ENCODE results near the gene MAPRE2.

Gene MAPRE2

DNA sequence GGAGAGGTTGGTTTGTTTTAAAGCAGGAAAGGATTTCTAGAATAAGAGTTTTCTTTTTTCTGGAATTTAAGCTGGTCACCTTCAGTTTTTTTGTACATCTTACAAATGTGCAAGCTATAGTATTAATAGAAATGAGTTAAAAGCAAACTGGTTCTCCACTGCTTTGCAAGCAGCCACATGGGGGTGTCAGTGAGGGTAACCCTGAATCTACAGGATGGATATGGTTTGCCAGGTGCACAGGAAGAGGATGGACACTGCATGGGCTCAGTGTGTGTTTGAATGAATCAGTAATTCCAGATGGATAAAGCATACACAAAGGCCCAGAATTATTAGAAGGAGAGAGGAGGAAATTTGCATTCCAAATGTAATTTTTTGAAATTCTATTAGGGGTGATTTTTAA is 89.0 kb downstream of the MAPRE2 start:
- DNase-seq (ENCODE audit: low read depth in 1 of 2, low spot score in 1 of 2), result no peak
- no peak for TF ChIP-seq JUND (IDR thresholded peaks at IDR 0.05; ENCODE audit: low read depth)
- in situ Hi-C loops (cut with HindIII; ENCODE audit: low pct_unique_long_range_greater_than_20kb, low sequenced_read_pairs), result no loop called here

DNA sequence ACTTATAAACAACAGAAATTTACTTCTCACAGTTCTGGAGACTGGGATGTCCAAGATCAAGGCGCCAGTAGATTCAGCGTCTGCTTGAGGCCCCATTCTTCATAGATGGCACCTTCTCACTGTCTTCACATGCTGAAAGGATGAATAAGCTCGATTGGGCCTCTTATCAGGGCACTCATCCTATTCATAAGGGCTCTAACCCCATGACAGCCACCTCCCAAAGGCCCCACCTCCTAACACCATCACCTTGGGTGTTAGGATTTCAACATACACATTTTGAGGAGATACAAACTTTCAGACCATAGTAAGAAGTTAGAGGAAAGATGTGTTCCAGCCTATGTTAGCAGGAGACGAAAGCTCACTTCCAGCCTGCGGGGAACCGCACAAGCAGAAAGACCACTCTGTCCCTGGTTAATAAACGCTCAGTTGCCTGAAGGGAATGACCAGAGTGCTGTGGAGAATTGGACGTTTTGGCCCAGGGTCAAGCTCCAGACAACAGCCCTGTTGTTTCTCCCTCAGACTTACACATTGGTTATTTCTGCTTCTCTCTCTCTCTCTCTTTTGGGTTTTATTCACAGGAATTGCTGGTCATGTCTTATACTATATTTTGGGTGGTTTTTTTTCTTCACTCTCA is 90.3 kb downstream of the MAPRE2 start:
- in situ Hi-C loops (cut with HindIII; ENCODE audit: low pct_unique_long_range_greater_than_20kb, low sequenced_read_pairs), result no loop called here
- TF ChIP-seq JUND (IDR thresholded peaks at IDR 0.05; ENCODE audit: low read depth), result no peak
- DNase-seq (ENCODE audit: low read depth in 1 of 2, low spot score in 1 of 2), result no peak

DNA sequence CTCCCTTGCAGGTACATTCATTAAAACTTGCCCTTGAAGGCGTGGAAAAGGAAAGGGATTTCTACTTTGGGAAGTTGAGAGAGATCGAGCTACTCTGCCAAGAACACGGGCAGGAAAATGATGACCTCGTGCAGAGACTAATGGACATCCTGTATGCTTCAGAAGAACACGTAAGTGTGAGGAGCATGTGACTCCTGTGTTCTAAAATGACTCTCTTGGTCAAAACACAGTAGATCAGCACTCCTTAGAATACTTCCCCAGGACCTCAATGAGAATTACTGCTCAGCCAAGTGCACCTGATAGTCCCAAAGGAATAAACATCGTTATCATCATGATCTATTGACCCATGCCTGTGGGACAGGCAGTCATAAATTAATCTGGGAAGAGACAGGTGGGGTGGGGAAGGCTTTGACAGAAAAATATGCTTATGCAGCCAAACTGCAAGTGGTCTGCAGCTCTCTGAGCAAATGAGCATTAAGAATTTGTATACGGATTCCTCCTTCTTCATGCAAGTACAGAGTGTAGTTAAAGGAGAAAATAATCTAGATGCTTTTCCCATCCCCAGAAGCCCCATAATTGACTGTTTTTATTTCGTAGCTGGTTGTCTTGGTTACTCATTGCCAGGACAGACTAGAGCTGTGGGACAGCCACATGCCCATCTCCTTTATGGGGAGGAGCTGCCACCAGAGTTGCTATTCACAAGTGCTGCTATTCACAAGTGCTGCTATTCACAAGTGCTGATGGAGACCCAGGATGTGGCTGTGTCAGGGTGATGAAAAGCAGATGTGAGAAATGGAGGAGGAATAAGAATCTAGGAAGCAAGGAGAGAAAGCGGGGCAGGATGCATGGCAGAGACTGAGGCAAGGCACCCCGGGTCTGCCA is 91.0 kb downstream of the MAPRE2 start:
- DNase-seq (ENCODE audit: low read depth in 1 of 2, low spot score in 1 of 2), result no peak
- no peak for TF ChIP-seq JUND (IDR thresholded peaks at IDR 0.05; ENCODE audit: low read depth)
- in situ Hi-C loops (cut with HindIII; ENCODE audit: low pct_unique_long_range_greater_than_20kb, low sequenced_read_pairs), result no loop called here

DNA sequence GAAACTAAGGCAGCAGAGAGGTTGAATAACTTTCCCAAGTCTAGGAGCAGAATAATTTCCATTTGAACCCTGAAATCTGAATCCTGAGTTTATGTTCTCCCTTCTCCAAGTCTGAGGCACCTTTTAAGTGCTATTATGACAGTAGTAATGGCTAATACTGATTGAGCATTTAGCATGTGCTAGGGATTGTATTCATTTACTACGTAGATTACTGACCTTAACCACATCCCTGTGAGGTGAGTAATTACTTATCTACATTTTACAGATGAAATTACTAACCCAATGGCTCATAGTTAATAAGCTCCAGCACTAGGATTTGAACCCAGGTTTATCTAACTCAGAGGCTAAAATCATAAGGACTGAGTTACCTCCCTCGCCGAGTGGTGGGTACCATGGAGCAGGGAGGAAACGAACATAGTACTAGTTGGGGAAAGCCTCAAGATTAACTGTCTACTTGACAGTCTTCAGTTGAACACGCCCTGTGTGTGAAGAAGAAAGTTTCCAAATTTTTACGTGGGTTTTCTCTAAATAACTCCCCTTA is 93.0 kb downstream of the MAPRE2 start:
- no peak for TF ChIP-seq JUND (IDR thresholded peaks at IDR 0.05; ENCODE audit: low read depth)
- in situ Hi-C loops (cut with HindIII; ENCODE audit: low pct_unique_long_range_greater_than_20kb, low sequenced_read_pairs), result no loop called here
- no peak for DNase-seq (ENCODE audit: low read depth in 1 of 2, low spot score in 1 of 2)

DNA sequence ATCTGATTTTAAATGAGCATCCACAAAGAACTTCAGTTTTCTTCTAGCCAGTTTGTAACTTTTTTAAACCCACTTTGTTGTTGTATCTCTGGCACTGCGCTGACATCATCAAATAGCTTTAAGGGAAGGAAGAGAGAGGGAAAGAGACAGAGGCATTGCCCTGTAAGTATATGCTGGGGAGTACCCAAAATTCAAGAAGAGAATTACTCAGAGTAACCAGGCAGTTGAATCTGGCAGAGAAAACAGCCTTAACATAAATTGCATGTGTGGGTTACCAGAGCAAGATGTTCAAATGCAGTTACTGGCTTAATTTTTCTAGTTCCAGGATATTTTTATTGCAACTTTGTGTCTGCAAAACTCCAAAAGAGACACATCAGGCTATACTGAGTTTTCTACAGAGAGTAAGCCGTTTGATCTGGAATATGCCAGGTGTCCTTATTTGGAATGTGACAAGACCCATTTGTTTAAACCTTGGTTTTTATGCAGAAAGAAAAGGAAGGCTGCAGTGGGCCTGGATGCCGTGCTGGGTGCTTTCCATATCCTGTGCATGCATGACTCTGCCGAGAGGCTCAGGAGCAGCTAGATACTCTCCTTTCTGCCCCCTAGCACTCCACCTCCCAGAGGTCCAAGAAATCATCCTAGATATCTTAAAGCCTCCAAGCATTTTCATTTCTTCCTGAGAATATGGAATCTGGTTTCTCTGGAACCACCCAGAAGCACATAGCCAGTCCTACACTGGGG is 93.7 kb downstream of the MAPRE2 start:
- no peak for TF ChIP-seq JUND (IDR thresholded peaks at IDR 0.05; ENCODE audit: low read depth)
- in situ Hi-C loops (cut with HindIII; ENCODE audit: low pct_unique_long_range_greater_than_20kb, low sequenced_read_pairs), result no loop called here
- no peak for DNase-seq (ENCODE audit: low read depth in 1 of 2, low spot score in 1 of 2)

DNA sequence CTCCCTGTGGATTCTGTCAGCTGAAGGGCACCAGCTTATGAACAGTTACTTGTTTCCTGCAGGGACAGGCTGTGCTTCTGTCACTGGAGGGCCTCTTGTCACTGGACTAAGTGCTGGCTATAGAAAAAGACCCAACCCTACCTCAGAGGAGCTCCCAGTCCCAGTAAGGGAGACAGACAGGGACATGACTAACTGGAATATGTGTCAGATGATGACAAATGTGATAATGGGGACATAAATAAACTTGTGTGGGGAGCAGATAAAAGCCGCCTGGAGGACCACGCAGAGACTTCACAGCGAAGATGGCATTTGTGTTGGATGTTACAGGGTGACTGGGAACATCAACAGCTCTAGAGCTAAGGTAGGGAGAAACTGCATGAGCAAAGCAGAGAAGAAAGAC is 95.0 kb downstream of the MAPRE2 start:
- no peak for DNase-seq (ENCODE audit: low read depth in 1 of 2, low spot score in 1 of 2)
- in situ Hi-C loops (cut with HindIII; ENCODE audit: low pct_unique_long_range_greater_than_20kb, low sequenced_read_pairs), result no loop called here
- TF ChIP-seq JUND (IDR thresholded peaks at IDR 0.05; ENCODE audit: low read depth), result no peak

DNA sequence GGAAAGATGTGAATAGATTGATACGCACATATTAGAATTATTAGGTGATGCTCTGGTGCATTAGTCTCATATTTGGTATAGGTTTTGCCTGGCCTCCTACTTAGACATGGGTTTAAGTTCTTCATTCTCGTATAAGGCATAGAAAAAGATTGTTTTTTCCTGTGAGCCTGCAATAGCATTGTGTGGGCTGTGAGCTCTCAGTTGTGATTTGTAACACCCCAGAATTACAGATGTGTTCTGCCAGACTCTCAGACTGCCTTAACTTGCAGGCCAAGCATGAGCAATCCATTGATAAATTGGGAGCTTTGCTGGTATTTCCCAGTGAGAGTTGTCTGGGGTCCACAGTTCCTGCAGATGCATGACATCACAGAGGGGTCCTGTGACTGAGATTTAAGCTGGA is 95.7 kb downstream of the MAPRE2 start:
- no peak for TF ChIP-seq JUND (IDR thresholded peaks at IDR 0.05; ENCODE audit: low read depth)
- no peak for DNase-seq (ENCODE audit: low read depth in 1 of 2, low spot score in 1 of 2)
- in situ Hi-C loops (cut with HindIII; ENCODE audit: low pct_unique_long_range_greater_than_20kb, low sequenced_read_pairs), result no loop called here

DNA sequence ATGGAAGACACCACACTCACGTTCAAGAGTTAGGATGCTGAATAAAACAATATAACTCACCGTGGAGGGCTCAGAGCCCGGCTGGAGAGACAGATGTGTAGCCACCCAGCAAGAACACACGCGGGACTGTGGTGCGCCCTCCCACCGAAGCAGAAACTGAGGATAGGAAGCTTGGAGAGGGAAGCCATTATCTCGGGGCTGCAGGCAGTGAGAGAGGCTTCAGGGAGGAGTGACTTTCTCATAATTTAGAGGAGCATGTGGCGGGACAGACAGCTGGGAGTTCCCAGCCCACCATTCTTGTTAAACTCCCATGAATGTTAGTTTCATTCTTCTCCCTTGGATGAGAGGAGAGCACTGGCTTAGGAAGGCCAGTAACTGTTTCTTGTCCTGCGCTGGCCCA is 96.4 kb downstream of the MAPRE2 start:
- in situ Hi-C loops (cut with HindIII; ENCODE audit: low pct_unique_long_range_greater_than_20kb, low sequenced_read_pairs), result no loop called here
- no peak for DNase-seq (ENCODE audit: low read depth in 1 of 2, low spot score in 1 of 2)

DNA sequence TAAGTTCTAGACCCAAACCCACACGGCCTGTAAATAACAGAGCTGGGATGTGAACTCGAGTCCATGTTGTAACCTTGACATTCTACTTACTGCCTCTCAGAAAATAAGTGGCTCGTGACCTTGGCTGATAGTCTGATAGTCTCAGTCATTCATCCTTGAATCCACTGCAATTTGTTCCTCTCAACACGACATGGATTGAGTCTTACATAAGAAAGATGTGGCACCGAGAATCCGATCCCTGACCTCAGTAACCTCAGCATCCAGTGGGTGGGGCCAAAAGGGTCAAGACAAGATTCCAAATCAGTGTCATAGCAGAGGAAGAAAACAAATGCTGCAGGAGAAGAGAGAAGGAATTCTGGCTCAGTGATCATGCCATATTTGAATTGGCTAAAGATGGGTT is 97.6 kb downstream of the MAPRE2 start:
- no peak for DNase-seq (ENCODE audit: low read depth in 1 of 2, low spot score in 1 of 2)
- in situ Hi-C loops (cut with HindIII; ENCODE audit: low pct_unique_long_range_greater_than_20kb, low sequenced_read_pairs), result no loop called here
- TF ChIP-seq JUND (IDR thresholded peaks at IDR 0.05; ENCODE audit: low read depth), result no peak

More for the DNA sequence above, 96.4 kb downstream of the MAPRE2 start:
- no peak for TF ChIP-seq JUND (IDR thresholded peaks at IDR 0.05; ENCODE audit: low read depth)

DNA sequence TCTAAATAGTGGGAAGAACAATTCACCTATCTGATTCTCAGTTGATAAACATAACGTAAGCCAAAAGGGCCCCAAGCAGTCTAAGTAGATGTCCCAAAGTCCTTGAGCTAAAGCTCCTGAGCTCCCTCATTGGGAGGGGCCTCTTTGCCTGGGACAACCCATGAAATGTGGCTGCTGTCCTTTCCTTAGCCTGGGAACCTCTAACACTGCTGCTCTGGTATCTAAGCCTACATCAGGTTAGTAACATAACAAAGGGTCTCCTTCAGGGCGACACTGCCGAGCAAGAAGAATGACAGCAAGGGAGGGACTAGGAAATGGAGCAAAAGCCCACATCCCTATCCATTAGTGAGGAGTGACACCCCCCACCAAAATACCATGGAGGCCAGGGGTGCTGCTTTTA is 98.3 kb downstream of the MAPRE2 start:
- no peak for DNase-seq (ENCODE audit: low read depth in 1 of 2, low spot score in 1 of 2)
- TF ChIP-seq JUND (IDR thresholded peaks at IDR 0.05; ENCODE audit: low read depth), result no peak
- in situ Hi-C loops (cut with HindIII; ENCODE audit: low pct_unique_long_range_greater_than_20kb, low sequenced_read_pairs), result no loop called here

DNA sequence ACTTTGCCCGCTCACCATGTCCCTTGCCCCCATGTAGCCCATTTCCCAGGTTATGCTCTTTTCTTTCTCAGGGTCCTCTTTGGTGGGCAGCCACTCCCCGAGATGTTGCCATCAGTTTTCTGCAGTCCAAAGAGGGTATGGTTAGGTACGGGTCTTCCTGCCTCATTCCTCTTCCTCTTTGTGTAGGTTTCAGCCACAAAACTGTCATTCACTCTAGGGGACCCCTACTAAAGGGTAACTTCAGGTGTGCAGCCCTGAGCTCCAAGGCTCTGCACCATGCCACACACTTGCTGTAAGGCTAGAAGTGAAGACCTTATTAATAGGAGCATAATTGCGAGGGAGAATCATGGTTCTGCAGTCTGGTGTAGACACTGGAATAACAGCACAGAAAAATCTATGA is 99.9 kb downstream of the MAPRE2 start:
- no peak for DNase-seq (ENCODE audit: low read depth in 1 of 2, low spot score in 1 of 2)
- in situ Hi-C loops (cut with HindIII; ENCODE audit: low pct_unique_long_range_greater_than_20kb, low sequenced_read_pairs), result no loop called here
- TF ChIP-seq JUND (IDR thresholded peaks at IDR 0.05; ENCODE audit: low read depth), result no peak

DNA sequence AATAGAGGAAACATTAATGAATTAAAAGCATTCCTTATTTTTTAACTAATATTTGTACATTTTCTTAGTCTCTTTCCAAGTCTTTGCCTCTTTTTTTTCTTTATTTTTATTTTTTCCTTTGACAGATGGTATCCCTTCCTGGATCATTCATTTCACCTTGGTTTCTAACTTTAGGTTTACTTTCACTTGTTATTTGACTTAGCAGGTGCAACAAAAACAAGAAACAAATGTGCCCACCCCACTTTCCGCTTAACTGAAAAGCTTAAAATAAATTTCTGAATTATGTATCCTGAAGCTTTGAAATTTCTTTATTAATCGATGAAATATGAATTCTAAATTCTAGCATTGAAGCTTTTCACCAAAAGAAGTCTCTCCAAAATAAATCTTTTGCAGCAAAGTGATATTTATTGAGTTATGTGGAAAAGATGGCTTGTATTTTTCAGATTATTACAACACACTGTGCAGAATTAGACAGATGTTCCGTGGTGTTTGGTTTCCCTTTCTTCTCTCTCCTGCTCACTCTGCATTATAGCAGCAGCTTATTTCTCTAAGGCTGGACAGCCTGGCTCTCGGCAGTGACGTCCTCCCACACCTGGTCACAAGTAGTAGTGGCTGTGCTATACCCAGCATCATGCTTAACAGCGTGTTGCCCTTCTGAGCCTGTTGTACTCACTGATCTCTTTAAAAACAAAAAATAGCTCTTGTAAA is 100.5 kb downstream of the MAPRE2 start:
- TF ChIP-seq JUND (IDR thresholded peaks at IDR 0.05; ENCODE audit: low read depth), result no peak
- in situ Hi-C loops (cut with HindIII; ENCODE audit: low pct_unique_long_range_greater_than_20kb, low sequenced_read_pairs), result no loop called here
- DNase-seq (ENCODE audit: low read depth in 1 of 2, low spot score in 1 of 2), result no peak

Measured in T47D (cell line).